ENCODE measurements around the gene RHBG. TPM values are rescaled to one million over a fixed set of nuclear protein-coding genes. Genes with fewer than 3 reads are reported as not detected.

The RHBG gene
- total RNA-seq, 1 experiment from 2014 or later, result 1.5 TPM

GRCh38 chr1:156410740-156411139 is 41.7 kb downstream of the RHBG start:
- H3K4me1 Mint-ChIP-seq, result peaks cover 28 to 47% of the 10 kb centered on the region in 2 experiments
- Histone ChIP-seq H3K4ac (ENCODE audit: low read depth, low read length) (no peak overlapping the region), H4K8ac (replicated peaks; ENCODE audit: insufficient read length, low read depth, low read length) (no peak overlapping the region), H3K14ac (ENCODE audit: insufficient read depth, low read length) (no peak overlapping the region), H2BK15ac (ENCODE audit: low read depth, low read length) (no peak overlapping the region), H4K20me1 (ENCODE audit: control insufficient read depth, insufficient read depth, insufficient read length) (no peaks in the 10 kb centered on the region), H3K56ac (ENCODE audit: insufficient read length, low read depth, low read length) (no peak overlapping the region), H3K4me2 (ENCODE audit: insufficient read depth, insufficient read length, low read length) (no peak overlapping the region), H2BK12ac (ENCODE audit: insufficient read length, low read depth, low read length) (no peak overlapping the region), H3K27ac (ENCODE audit: insufficient read length, low read depth, low read length) (no peak overlapping the region), H3K27me3 (ENCODE audit: insufficient read depth, low read length) (no peaks in the 10 kb centered on the region), H3K4me1 (ENCODE audit: insufficient read depth, low read length) (peaks cover 5% of the 10 kb centered on the region; the same call in 1 of the 2 replicates), H3T11ph (ENCODE audit: low read length) (no peak overlapping the region), H3K18ac (ENCODE audit: insufficient read length, low read depth, low read length) (no peak overlapping the region), H2AK5ac (ENCODE audit: insufficient read length, low read length) (no peak overlapping the region), H2AFZ (ENCODE audit: low read length) (no peak overlapping the region), H4K5ac (ENCODE audit: insufficient read length, low read depth, low read length) (no peak overlapping the region), H4K91ac (ENCODE audit: insufficient read length, low read depth, low read length) (no peak overlapping the region), H2BK120ac (ENCODE audit: low read depth, low read length, poor library complexity, severe bottlenecking) (no peak overlapping the region), H3K23me2 (ENCODE audit: insufficient read length, low read depth, low read length, poor library complexity, severe bottlenecking) (no peaks in the 10 kb centered on the region), H2BK20ac (ENCODE audit: low read depth, low read length, poor library complexity, severe bottlenecking) (no peak overlapping the region), H3K9ac (ENCODE audit: extremely low read depth, insufficient read length, low read length) (no peak overlapping the region), H3K23ac (ENCODE audit: insufficient read length, low read depth, low read length) (no peak overlapping the region), H2BK5ac (ENCODE audit: insufficient read length, low read length) (no peak overlapping the region), H3K79me2 (ENCODE audit: insufficient read depth, low read length) (no peaks in the 10 kb centered on the region), H3K79me1 (ENCODE audit: insufficient read depth, low read depth, low read length, poor library complexity, severe bottlenecking) (no peaks in the 10 kb centered on the region), H3K9me3 (ENCODE audit: control insufficient read depth, low read depth, low read length) (no peaks in the 10 kb centered on the region)
- no peak for DNase-seq
- no CpG with 5 or more reads among the region's 8 CpGs for WGBS (ENCODE audit: extremely low coverage, insufficient read length, low lambda C conversion rate)
- H3K36me3 Mint-ChIP-seq (ENCODE audit: insufficient read depth in 1 of 3, low read depth in 3 of 3), result peaks cover 0 to 11% (median 5%) of the 10 kb centered on the region in 3 experiments; a peak in 3 of 7 replicates
- no peaks in the 10 kb centered on the region for H3K9me3 Mint-ChIP-seq
- H3K4me3 Mint-ChIP-seq, result no peak overlapping the region; a peak in 1 of 5 replicates
- peaks cover 5% of the 10 kb centered on the region; the same call in 1 of the 2 replicates for H3K27me3 Mint-ChIP-seq (ENCODE audit: low read depth)
- no peak overlapping the region; a peak in 1 of 7 replicates for H3K27ac Mint-ChIP-seq
- no peak for TF ChIP-seq CTCF (conservative IDR thresholded peaks at IDR 0.05)
